ENCODE results near the gene ZFHX2. TPM values are rescaled to one million over a fixed set of nuclear protein-coding genes. Genes with fewer than 3 reads are reported as not detected.

Gene ZFHX2
- total and polyA plus RNA-seq, 7 experiments from 2014 or later = 0.45 to 2.6 (median 0.49) TPM; not detected in 2

DNA sequence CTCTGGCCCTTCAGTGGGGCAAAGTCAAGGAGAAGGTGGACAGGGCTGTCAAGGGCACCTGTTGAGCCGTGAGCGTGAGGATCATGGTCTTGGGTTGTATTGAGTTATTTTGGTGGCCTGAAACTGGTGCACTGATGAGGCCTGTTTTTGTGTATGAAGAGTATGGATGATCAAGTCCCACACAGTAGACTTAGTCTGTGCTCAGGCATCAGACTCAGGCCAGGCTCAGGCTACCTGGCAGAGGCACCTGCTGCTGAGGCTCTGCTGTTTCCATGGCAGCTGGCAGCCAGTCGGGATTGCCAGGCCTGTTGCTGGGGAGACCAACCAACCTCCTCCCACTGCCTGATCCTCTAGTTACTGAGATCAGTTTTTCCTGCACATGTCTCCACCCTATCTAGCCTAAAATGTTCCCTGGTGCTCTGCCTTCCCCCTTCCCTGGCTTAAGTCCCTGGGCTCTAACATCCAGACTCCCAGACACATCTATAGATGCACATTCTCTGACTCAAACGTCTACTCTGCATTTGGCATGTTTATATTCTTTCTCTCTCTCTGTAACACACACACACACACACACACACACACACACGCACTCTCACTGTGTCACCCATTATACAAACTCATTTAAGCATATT, 21.9 kb upstream of the ZFHX2 start:
- no peaks in the 10 kb centered on the region for H3K36me3 ChIP-seq (ENCODE audit: control insufficient read depth in 2 of 3, insufficient read depth in 3 of 3, low read length in 3 of 3)
- H3K27me3 Mint-ChIP-seq = peaks cover 21 to 45% (median 25%) of the 10 kb centered on the region in 5 donors
- H3K27me3 ChIP-seq (ENCODE audit: control insufficient read depth in 2 of 2, insufficient read depth in 2 of 2, low read length in 2 of 2) = peaks cover 0 to 14% of the 10 kb centered on the region in 2 donors
- peaks cover 0 to 2% (median 0%) of the 10 kb centered on the region in 11 donors for H3K9me3 Mint-ChIP-seq
- H3K4me3 ChIP-seq (ENCODE audit: low read length) = no peak overlapping the region
- no peak overlapping the region for H3K4me3 Mint-ChIP-seq
- ChIA-PET POLR2A (no interaction called here), CTCF (interaction anchor here (1.0 kb wide), 1 partner anchor 58 kb away, joined by 3 read pairs; no protein-coding TSS in a partner anchor)
- H3K9me3 ChIP-seq (ENCODE audit: control insufficient read depth in 2 of 3, low read length in 3 of 3) = no peaks in the 10 kb centered on the region
- DNase-seq (no peak), ATAC-seq (no peak)
- no peaks in the 10 kb centered on the region for H3K36me3 Mint-ChIP-seq
- H3K4me1 ChIP-seq (ENCODE audit: control insufficient read depth in 2 of 2, insufficient read depth in 2 of 2, low read length in 2 of 2) = peaks cover 0 to under 1% of the 10 kb centered on the region in 2 donors
- no peak overlapping the region for H3K27ac Mint-ChIP-seq
- intact Hi-C loops (cut with micrococcal nuclease) = no loop called here
- no peak overlapping the region for H3K27ac ChIP-seq (ENCODE audit: low read depth, low read length)
- H3K4me1 Mint-ChIP-seq = peaks cover 16 to 37% (median 23%) of the 10 kb centered on the region in 7 donors

DNA sequence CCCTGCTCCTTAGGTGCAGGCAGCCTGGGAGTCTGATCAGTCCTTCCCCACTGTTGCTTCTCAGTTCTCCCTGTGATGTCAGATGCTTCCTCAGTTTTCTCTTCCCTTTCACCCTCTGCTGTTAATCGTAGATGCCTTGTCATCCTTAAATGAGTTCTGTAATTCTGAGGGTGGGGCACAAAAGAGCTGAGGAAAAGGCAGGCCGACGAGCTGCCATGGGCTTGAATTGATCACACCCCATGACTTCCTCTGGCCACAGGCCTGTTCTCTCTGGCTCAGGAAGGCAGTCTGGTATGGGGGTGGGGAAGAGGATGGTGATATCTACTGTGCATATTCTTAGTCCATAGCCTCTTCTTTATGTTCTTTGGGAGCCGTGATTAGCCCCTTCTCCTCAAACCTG, 21.3 kb upstream of the ZFHX2 start:
- Histone ChIP-seq H3K4me3 (ENCODE audit: low read length) (no peak overlapping the region), H3K27ac (ENCODE audit: low read depth, low read length) (no peak overlapping the region), H3K9me3 (ENCODE audit: control insufficient read depth in 2 of 3, low read length in 3 of 3) (no peaks in the 10 kb centered on the region), H3K36me3 (ENCODE audit: control insufficient read depth in 2 of 3, insufficient read depth in 3 of 3, low read length in 3 of 3) (no peaks in the 10 kb centered on the region), H3K4me1 (ENCODE audit: control insufficient read depth in 2 of 2, insufficient read depth in 2 of 2, low read length in 2 of 2) (peaks cover 4 to 6% of the 10 kb centered on the region in 2 donors), H3K27me3 (ENCODE audit: control insufficient read depth in 2 of 2, insufficient read depth in 2 of 2, low read length in 2 of 2) (peaks cover 0 to 11% of the 10 kb centered on the region in 2 donors)
- POLR2A ChIA-PET = no interaction called here
- DNase-seq (no peak), ATAC-seq (peak; percentile 67)
- H3K36me3 Mint-ChIP-seq = no peaks in the 10 kb centered on the region
- H3K4me3 Mint-ChIP-seq = no peak overlapping the region
- H3K27me3 Mint-ChIP-seq = peaks cover 19 to 38% (median 23%) of the 10 kb centered on the region in 5 donors
- intact Hi-C loops (cut with micrococcal nuclease) = no loop called here
- CTCF ChIA-PET = interaction anchor here (1.0 kb wide), 1 partner anchor 59 kb away, joined by 3 read pairs; no protein-coding TSS in a partner anchor
- no peak overlapping the region for H3K27ac Mint-ChIP-seq
- peaks cover 0 to 2% (median 0%) of the 10 kb centered on the region in 11 donors for H3K9me3 Mint-ChIP-seq
- peaks cover 16 to 41% (median 27%) of the 10 kb centered on the region in 7 donors for H3K4me1 Mint-ChIP-seq

- ChIA-PET CTCF (interaction anchor here (1.0 kb wide), 1 partner anchor 60 kb away, joined by 3 read pairs; no protein-coding TSS in a partner anchor), POLR2A (no interaction called here)
- H3K27me3 ChIP-seq (ENCODE audit: control insufficient read depth in 2 of 2, insufficient read depth in 2 of 2, low read length in 2 of 2) = peaks cover 0 to 8% of the 10 kb centered on the region in 2 donors
- peaks cover 0 to 2% (median 0%) of the 10 kb centered on the region in 5 donors for H3K36me3 Mint-ChIP-seq
- ATAC-seq = no peak
- no peaks in the 10 kb centered on the region for H3K9me3 ChIP-seq (ENCODE audit: control insufficient read depth in 2 of 3, low read length in 3 of 3)
- intact Hi-C loops (cut with micrococcal nuclease) = no loop called here
- H3K4me1 Mint-ChIP-seq = peaks cover 16 to 44% (median 30%) of the 10 kb centered on the region in 7 donors
- H3K36me3 ChIP-seq (ENCODE audit: control insufficient read depth in 2 of 3, insufficient read depth in 3 of 3, low read length in 3 of 3) = peaks cover 0 to 2% (median 0%) of the 10 kb centered on the region in 3 experiments
- H3K27ac ChIP-seq (ENCODE audit: low read depth, low read length) = no peak overlapping the region
- H3K4me1 ChIP-seq (ENCODE audit: control insufficient read depth in 2 of 2, insufficient read depth in 2 of 2, low read length in 2 of 2) = peaks cover 4 to 6% of the 10 kb centered on the region in 2 donors
- no peak overlapping the region for H3K4me3 Mint-ChIP-seq
- H3K4me3 ChIP-seq (ENCODE audit: low read length) = no peak overlapping the region
- DNase-seq = no peak
- peaks cover 0 to 3% (median 0%) of the 10 kb centered on the region in 11 donors for H3K9me3 Mint-ChIP-seq
- H3K27ac Mint-ChIP-seq = peak overlapping the region in 1 of 9 donors; percentile 7
- peaks cover 19 to 36% (median 23%) of the 10 kb centered on the region in 5 donors for H3K27me3 Mint-ChIP-seq
Measured at GRCh38 chr14:23572524-23572828, 20.9 kb upstream of the ZFHX2 start.

GRCh38 chr14:23571701-23572523, 20.3 kb upstream of the ZFHX2 start:
- Histone ChIP-seq H3K27me3 (ENCODE audit: control insufficient read depth in 2 of 2, insufficient read depth in 2 of 2, low read length in 2 of 2) (peaks cover 0 to 7% of the 10 kb centered on the region in 2 donors), H3K36me3 (ENCODE audit: control insufficient read depth in 2 of 3, insufficient read depth in 3 of 3, low read length in 3 of 3) (peaks cover 0 to 6% (median 0%) of the 10 kb centered on the region in 3 experiments), H3K4me3 (ENCODE audit: low read length) (no peak overlapping the region), H3K4me1 (ENCODE audit: control insufficient read depth in 2 of 2, insufficient read depth in 2 of 2, low read length in 2 of 2) (peaks cover 6 to 8% of the 10 kb centered on the region in 2 donors), H3K9me3 (ENCODE audit: control insufficient read depth in 2 of 3, low read length in 3 of 3) (no peaks in the 10 kb centered on the region), H3K27ac (ENCODE audit: low read depth, low read length) (no peak overlapping the region)
- no peak for DNase-seq
- Mint-ChIP-seq H3K27me3 (peaks cover 18 to 34% (median 22%) of the 10 kb centered on the region in 5 donors), H3K9me3 (peaks cover 0 to 5% (median 0%) of the 10 kb centered on the region in 11 donors), H3K36me3 (peaks cover 0 to 4% (median 0%) of the 10 kb centered on the region in 5 donors), H3K4me3 (no peak overlapping the region), H3K27ac (peak overlapping the region in 1 of 9 donors; percentile 7), H3K4me1 (peaks cover 15 to 46% (median 34%) of the 10 kb centered on the region in 7 donors)
- no peak for ATAC-seq
- ChIA-PET POLR2A (interaction anchor here (0.5 kb wide), 1 partner anchor 11 kb away, joined by 4 read pairs; no protein-coding TSS in a partner anchor), CTCF (interaction anchor here (0.6 to 1.0 kb wide), 2 partner anchors 60 to 708 kb away, joined by 3 read pairs; no protein-coding TSS in a partner anchor)
- intact Hi-C loops (cut with micrococcal nuclease) = no loop called here

DNA sequence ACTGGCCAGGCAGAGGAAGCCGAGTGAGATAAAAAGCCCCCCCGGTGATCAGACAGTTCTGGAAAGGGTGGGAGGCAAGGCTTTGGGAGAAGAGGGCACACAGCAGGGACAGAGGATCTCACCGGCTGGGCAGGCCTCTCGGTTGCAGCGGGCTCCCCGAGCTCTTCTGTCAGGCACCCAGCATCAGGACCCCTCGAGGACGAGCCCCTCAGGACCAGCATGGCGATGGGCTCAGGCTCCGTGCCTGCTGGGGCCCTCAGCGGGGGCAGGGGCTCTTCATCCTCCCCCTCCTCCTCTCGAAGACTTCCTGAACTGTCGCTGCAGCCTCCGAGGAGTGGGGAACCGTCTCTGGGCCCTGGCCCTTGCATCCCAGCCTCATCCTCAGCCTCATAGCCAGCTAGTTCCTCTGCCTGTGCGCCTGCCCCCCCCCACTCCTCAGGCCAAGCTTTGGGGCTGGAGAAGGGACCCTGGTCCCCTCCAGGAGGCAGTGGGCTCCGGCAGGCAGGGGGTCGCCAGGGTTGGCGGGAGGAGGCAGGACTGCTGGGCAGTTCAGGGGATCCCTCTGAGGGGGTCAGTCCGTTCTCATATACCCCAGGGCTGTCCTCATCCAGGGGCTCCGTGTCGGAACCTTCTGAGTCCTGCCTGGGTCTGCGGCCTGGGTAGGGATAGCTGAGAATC, 19.4 kb upstream of the ZFHX2 start:
- Mint-ChIP-seq H3K27me3 (peaks cover 11 to 26% (median 15%) of the 10 kb centered on the region in 5 donors), H3K36me3 (peaks cover 0 to 4% (median 0%) of the 10 kb centered on the region in 5 donors), H3K9me3 (peaks cover 0 to 5% (median 0%) of the 10 kb centered on the region in 11 donors), H3K4me1 (peaks cover 13 to 44% (median 34%) of the 10 kb centered on the region in 7 donors), H3K4me3 (no peak overlapping the region), H3K27ac (no peak overlapping the region)
- ChIA-PET CTCF (interaction anchor here (0.6 kb wide), 1 partner anchor 709 kb away, joined by 3 read pairs; no protein-coding TSS in a partner anchor), POLR2A (no interaction called here)
- no peaks in the 10 kb centered on the region for H3K9me3 ChIP-seq (ENCODE audit: control insufficient read depth in 2 of 3, low read length in 3 of 3)
- peaks cover 0 to 7% (median 0%) of the 10 kb centered on the region in 3 experiments for H3K36me3 ChIP-seq (ENCODE audit: control insufficient read depth in 2 of 3, insufficient read depth in 3 of 3, low read length in 3 of 3)
- DNase-seq (no peak), ATAC-seq (no peak)
- intact Hi-C loops (cut with micrococcal nuclease) = no loop called here
- H3K4me3 ChIP-seq (ENCODE audit: low read length) = no peak overlapping the region
- peaks cover 14 to 16% of the 10 kb centered on the region in 2 donors for H3K4me1 ChIP-seq (ENCODE audit: control insufficient read depth in 2 of 2, insufficient read depth in 2 of 2, low read length in 2 of 2)
- H3K27me3 ChIP-seq (ENCODE audit: control insufficient read depth in 2 of 2, insufficient read depth in 2 of 2, low read length in 2 of 2) = no peaks in the 10 kb centered on the region
- no peak overlapping the region for H3K27ac ChIP-seq (ENCODE audit: low read depth, low read length)

All from naive thymus-derived CD4-positive, alpha-beta T cell (primary cell).